AG04450 (cell line): Measurements from ENCODE around the gene RRP1B. TPM values are rescaled to one million over a fixed set of nuclear protein-coding genes. Genes with fewer than 3 reads are reported as not detected.

Source experiments
- CTCF ChIA-PET: fragments of 300-600, 350-600 bp; formaldehyde crosslinking; extraction: SDS; loops from one replicate; lab custom pipeline; 2022; ENCODE audit warnings: antibody characterized with exemption, inconsistent platforms; lab: Charles Lee
- POLR2A ChIA-PET: fragments of 350-600 bp; formaldehyde crosslinking; extraction: SDS; loops from one replicate; lab custom pipeline; 2021; ENCODE audit warnings: antibody characterized with exemption, inconsistent platforms; lab: Yijun Ruan, JAX
- DNase-seq: peaks from one replicate; pipeline ENCODE4 v3.0.0-alpha.2; 2011; ENCODE audit warnings: low read depth, low spot score
- H3K27ac ChIP-seq: one replicate; pipeline ENCODE4 v1.5.1; 2012; ENCODE audit warnings: low read depth, low read length, control low read depth
- H3K27me3 ChIP-seq: one replicate; pipeline ENCODE4 v1.6.0; 2012; ENCODE audit warnings: low read length; ENCODE audit not compliant: control insufficient read depth, insufficient read depth
- H3K4me3 ChIP-seq: 2 replicates; pipeline ENCODE4 v1.5.1; 2011; ENCODE audit warnings: mild to moderate bottlenecking, low read depth, low read length, control low read depth
- H3K9me3 ChIP-seq: 2 replicates; pipeline ENCODE4 v1.5.1; 2012; ENCODE audit warnings: low read length; ENCODE audit not compliant: control insufficient read depth, insufficient read depth
- polyA plus RNA-seq: library from polyadenylated mRNA; depleted of rRNA; stranded (reverse); fragments of >200 nt; gene quantifications from 2 replicates; pipeline ENCODE4 v1.2.3, GENCODE V29; 2011
- TF ChIP-seq, protein P1 (sequence below): IDR thresholded peaks from 2 replicates; pipeline ENCODE4 v1.5.1; 2011; ENCODE audit warnings: low read depth, low read length, control low read depth, inconsistent platforms

The RRP1B gene
- polyA plus RNA-seq, 1 experiment = 17.4 TPM

DNA sequence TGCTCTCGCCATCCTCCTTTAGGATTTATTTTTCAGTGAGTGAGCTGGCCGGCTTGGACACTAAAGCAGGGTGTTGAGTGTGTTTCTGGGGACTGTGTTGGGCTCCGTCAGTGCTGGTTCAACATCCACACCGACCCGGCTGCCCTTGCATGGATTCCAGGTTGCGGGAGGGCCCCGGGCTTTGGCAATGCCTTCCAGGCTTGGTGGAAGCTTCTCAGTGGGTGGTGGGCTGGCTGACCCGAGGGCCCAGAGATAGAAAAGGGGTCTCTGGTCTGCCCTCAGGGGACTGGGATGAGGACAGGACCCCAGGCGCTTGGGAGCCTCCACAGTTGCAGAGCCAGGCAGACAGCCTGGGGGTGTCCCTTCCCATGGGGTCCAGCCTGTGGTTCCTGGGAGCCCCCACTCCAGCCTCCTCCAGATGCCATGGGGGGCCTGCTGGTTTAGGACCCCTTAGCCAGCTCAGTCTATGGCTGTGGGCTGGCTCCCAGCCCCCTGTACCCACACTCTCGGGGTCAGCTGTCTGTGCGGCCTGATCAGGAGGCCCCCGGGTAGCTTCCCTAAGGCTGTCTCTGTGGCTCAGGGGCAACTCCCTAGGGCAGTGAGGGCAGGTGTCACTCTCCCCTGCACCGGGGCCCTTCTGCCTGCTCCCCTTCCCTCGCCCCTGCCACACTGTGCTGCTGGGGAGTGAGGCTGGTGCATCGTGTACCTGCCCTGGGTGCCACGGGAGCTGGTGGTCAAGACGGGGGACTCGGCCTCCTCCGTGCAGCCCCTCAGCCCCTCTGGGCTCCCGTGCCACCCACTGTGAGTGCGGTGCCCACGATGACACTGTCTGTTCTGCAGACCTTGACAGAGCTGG, 76.1 kb downstream of the RRP1B start:
- no peak for DNase-seq
- Histone ChIP-seq H3K27me3 (no peaks in the 10 kb centered on the region), H3K4me3 (no peak overlapping the region), H3K27ac (peak overlapping the region; percentile 21), H3K9me3 (peaks cover 8% of the 10 kb centered on the region; the same call in 1 of the 2 replicates)
- CTCF ChIA-PET = interaction anchor here (1.4 kb wide), 1 partner anchor 240 kb away, joined by 5 read pairs; no protein-coding TSS in a partner anchor
- TF ChIP-seq, protein P1, sequence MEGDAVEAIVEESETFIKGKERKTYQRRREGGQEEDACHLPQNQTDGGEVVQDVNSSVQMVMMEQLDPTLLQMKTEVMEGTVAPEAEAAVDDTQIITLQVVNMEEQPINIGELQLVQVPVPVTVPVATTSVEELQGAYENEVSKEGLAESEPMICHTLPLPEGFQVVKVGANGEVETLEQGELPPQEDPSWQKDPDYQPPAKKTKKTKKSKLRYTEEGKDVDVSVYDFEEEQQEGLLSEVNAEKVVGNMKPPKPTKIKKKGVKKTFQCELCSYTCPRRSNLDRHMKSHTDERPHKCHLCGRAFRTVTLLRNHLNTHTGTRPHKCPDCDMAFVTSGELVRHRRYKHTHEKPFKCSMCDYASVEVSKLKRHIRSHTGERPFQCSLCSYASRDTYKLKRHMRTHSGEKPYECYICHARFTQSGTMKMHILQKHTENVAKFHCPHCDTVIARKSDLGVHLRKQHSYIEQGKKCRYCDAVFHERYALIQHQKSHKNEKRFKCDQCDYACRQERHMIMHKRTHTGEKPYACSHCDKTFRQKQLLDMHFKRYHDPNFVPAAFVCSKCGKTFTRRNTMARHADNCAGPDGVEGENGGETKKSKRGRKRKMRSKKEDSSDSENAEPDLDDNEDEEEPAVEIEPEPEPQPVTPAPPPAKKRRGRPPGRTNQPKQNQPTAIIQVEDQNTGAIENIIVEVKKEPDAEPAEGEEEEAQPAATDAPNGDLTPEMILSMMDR = no peak
- POLR2A ChIA-PET = interaction anchor here (0.6 kb wide), 1 partner anchor 9 kb away, joined by 3 read pairs; no protein-coding TSS in a partner anchor

DNA sequence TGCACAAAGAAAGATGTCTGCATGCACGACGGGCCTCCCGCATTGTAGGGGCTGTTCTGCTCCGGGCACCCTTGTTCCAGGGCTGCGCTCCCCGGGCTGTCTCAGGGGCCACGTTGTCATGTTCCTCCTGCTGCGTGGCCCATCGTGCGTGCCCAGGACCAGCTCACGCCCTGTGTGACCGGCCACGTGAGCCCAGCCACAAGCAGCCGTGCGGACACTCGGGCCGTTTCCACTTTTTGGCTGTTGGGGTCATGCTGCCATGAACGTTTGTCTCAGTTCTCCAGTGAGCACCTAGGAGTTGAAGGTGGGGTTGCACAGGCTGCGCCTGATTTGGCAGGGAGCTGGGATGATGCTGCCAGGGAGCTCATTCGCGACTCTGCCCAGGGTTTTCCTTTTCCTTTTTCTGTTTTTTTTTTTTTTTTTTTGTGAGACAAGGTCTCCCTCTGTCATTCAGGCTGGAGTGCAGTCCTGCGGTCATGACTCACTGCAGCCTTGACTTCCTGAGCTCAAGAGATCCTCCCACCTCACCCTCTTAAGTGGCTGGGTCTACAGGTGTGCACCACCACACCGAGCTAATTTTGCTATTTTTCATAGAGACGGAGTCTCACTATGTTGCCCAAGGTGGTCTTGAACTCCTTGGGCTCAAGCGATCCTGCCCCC, 77.0 kb downstream of the RRP1B start:
- no peak overlapping the region for H3K4me3 ChIP-seq
- peaks cover 8% of the 10 kb centered on the region; the same call in 1 of the 2 replicates for H3K9me3 ChIP-seq
- TF ChIP-seq, protein P1 = no peak
- no peaks in the 10 kb centered on the region for H3K27me3 ChIP-seq
- no peak overlapping the region for H3K27ac ChIP-seq
- no peak for DNase-seq
- ChIA-PET CTCF (no interaction called here), POLR2A (interaction anchor here (0.6 kb wide), 1 partner anchor 8 kb away, joined by 3 read pairs; no protein-coding TSS in a partner anchor)

DNA sequence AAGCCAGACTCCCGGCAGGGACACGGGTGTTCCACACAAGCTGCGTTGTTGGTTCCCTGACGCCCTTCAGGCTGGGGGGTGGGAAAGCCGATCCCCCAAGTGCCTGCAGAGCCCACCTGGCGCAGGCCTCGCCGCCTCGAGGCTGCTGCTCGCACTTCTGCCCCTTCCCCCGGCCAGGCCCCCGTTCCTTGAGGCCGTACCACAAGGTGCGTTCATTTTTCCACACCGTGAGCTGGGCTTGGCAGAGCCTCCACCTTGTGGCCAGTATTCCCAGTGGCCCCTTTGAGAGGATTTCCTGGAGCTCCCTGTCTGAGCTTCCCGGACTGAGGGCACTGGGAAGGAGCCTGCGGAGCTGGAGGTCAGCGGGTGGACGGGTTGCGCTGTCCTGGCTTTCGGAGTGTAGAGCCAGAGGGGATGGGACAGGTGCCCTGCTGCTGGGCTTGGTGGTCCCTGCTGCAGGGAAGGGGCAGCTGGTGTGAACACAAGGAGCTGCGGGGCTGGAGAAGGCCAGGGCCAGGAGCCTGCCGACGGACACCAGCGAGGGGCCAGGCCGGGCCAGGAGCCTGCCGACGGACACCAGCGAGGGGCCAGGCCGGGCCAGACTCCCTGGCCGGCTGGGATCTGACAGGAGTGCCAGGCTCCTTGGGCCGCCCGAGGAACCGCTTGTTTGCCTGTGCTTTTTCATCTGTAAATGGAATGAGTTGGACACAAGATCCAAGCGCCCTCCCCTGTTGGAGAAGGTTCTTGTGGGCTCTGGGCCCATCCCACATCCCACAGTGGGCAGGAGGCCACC, 78.0 kb downstream of the RRP1B start:
- CTCF ChIA-PET = no interaction called here
- no peak for DNase-seq
- POLR2A ChIA-PET = no interaction called here
- H3K9me3 ChIP-seq = peaks cover 8% of the 10 kb centered on the region; the same call in 1 of the 2 replicates
- TF ChIP-seq, protein P1 = no peak
- H3K4me3 ChIP-seq = no peak overlapping the region
- H3K27ac ChIP-seq = no peak overlapping the region
- no peaks in the 10 kb centered on the region for H3K27me3 ChIP-seq

DNA sequence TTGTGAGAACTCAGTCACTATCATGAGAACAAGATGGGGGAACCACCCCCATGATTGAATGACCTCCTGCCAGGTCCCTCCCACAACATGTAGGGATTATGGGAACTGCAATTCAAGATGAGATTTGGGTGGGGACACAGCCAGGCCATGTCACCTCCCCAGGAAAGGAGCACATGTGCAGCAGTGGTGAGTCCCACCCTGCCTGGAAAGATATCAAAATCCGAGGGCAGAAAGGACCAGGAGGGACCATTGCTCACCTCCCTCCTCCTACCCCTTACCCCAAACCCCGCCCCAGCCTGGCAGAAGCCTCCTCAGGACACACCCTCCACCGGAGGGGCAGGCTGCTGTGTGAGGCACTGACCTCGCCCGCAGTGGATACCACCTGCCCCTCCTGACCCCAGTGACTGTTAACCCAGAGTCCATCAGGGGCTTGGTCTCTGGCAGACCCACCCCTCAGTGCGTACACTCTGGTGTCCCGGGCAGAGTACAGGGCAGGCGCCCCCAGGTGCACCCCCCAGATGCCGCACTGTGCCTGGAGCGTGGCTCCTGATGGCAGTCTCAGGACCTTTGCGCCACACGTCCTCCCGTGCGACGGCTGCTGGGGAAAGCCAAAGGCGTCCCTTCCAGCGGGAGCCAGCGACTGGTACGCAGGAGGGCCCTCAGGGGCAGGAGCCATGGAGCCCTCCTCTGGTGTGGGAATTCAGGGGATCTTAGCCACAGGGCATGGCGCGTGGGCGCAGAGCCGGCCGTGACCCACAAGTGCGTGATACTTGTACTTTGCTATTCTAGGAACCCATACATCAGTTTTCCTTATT, 80.5 kb downstream of the RRP1B start:
- POLR2A ChIA-PET = interaction anchor here (0.8 to 1.0 kb wide), 2 partner anchors 11 to 26 kb away, joined by 3 to 8 read pairs; no protein-coding TSS in a partner anchor
- Histone ChIP-seq H3K4me3 (no peak overlapping the region), H3K27ac (peak overlapping the region; percentile 31), H3K9me3 (peaks cover 8% of the 10 kb centered on the region; the same call in 1 of the 2 replicates), H3K27me3 (no peaks in the 10 kb centered on the region)
- CTCF ChIA-PET = no interaction called here
- TF ChIP-seq, protein P1 = no peak
- DNase-seq = no peak
